ENCODE measurements around the gene ENDOV.

DNA sequence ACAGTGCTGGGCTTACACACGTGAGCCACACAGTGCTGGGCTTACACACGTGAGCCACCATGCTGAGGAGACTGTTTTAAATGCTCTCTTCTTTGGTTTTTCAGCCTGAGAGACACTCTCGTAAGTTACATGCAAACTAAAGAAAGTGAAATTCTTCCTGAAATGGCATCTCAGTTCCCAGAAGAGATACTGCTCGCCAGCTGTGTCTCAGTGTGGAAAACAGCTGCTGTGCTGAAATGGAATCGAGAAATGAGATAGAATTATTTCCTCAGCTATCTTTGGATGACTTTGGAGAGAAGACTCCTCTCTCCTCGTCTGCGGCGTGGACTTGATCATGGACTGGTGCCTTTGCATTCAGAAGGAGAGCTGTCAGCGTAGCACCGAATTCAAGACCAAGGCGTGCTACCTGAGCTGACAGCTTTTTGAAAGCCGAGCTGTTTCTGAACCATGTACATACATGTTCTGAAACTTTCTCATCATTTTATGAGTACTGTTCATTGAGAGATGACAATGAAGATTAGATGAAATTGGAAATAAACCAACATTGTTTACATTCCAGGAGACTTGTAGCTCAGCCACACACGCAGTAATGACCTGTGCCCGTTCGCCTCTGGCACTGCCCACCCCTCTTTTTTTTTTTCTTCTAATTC is 21.6 kb upstream of the ENDOV start:
- TF ChIP-seq, protein P1, sequence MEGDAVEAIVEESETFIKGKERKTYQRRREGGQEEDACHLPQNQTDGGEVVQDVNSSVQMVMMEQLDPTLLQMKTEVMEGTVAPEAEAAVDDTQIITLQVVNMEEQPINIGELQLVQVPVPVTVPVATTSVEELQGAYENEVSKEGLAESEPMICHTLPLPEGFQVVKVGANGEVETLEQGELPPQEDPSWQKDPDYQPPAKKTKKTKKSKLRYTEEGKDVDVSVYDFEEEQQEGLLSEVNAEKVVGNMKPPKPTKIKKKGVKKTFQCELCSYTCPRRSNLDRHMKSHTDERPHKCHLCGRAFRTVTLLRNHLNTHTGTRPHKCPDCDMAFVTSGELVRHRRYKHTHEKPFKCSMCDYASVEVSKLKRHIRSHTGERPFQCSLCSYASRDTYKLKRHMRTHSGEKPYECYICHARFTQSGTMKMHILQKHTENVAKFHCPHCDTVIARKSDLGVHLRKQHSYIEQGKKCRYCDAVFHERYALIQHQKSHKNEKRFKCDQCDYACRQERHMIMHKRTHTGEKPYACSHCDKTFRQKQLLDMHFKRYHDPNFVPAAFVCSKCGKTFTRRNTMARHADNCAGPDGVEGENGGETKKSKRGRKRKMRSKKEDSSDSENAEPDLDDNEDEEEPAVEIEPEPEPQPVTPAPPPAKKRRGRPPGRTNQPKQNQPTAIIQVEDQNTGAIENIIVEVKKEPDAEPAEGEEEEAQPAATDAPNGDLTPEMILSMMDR (conservative IDR thresholded peaks at IDR 0.05; ENCODE audit: low read depth, low read length) = no peak
- no peak for TF ChIP-seq EZH2 (IDR thresholded peaks at IDR 0.05; ENCODE audit: borderline replicate concordance, low read depth, low read length, poor library complexity, severe bottlenecking)
